ENCODE measurements around the gene ATG14. TPM values are rescaled to one million over a fixed set of nuclear protein-coding genes. Genes with fewer than 3 reads are reported as not detected.

Gene ATG14
- total RNA-seq, 1 donor from 2014 or later = 12.1 TPM

DNA sequence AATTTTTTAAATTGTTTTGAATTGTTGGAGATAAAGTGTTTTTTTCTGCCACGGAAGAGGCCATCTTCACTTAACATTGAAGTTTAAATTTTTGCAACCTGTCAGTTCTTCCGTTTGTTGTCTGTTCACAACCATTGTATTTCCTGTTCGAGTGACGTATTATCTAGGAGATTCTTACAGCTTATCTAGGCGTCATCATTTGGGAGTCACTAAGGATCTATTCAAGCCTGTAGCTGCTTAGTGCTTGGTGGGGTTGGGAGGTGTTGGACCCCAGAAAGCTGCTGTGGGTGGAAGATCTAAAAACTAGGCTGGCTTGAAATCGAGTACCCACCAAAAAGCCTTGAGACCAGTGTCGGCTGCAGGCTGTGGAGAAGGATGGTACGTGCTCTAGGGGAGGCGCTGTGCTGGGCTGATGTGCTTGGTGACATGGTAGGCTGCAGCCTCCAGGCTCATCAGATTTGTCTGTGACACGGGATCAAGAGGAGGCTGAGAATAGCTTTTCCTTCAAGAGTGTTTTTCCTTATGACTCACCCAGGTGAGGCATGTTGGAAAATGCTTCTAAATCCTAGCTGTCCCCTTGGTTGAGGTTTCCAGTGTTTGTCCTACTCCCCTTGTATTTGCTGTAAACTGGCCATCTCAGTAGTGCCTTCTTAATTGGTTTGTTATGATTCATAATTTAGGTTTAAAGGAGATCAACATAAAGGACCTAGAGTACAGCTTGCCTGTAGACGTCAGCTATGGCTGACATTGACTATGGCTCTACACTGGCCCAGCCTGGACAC, 57.8 kb downstream of the ATG14 start:
- DNase-seq (ENCODE audit: low read depth) = no peak

DNA sequence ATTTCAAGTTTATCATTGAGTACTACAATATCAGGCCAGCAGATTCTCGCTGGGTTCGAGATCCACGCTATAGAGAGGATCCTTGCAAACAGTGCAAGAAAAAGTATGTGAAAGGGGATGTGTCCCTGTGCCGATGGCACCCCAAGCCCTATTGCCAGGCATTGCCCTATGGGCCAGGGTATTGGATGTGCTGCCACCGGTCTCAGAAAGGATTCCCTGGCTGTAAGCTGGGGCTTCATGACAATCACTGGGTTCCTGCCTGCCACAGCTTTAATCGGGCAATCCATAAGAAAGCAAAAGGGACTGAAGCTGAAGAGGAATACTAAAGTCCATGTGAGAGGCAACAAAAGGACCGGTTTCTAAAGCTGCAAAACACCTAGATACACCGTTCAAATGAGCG, 59.4 kb downstream of the ATG14 start:
- TF ChIP-seq CTCF (IDR thresholded peaks at IDR 0.05; ENCODE audit: insufficient read depth, low read length, poor library complexity, severe bottlenecking) = no peak

More for the DNA sequence above, 57.8 kb downstream of the ATG14 start:
- H3K4me3 ChIP-seq (ENCODE audit: low read depth, low read length) = no peak overlapping the region
- peaks cover 5% of the 10 kb centered on the region for H3K36me3 ChIP-seq (ENCODE audit: control insufficient read depth, insufficient read depth, low read length)
- TF ChIP-seq CTCF (IDR thresholded peaks at IDR 0.05; ENCODE audit: insufficient read depth, low read length, poor library complexity, severe bottlenecking) = no peak
- H3K27me3 ChIP-seq (ENCODE audit: control insufficient read depth, insufficient read depth, low read length) = no peaks in the 10 kb centered on the region

DNA sequence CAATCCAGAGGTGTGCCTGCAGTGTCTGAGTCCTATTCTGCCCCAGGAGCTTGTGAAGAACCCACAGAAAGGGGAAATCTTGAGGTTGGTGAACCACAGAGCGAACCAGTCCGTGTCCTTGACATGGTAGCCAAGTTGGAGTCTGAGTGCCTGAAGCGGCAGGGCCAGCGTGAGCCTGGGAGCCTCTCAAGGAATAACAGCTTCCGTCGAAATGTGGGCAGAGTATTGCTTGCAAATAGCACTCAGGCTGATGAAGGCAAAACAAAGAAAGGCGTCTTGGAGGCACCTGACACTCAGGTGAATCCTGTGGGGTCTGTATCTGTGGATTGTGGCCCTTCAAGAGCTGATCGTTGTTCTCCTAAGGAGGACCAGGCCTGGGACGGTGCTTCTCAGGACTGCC, 60.5 kb downstream of the ATG14 start:
- H3K4me3 ChIP-seq (ENCODE audit: low read depth, low read length) = no peak overlapping the region
- H3K27me3 ChIP-seq (ENCODE audit: control insufficient read depth, insufficient read depth, low read length) = no peaks in the 10 kb centered on the region
- no peak for DNase-seq (ENCODE audit: low read depth)
- TF ChIP-seq CTCF (IDR thresholded peaks at IDR 0.05; ENCODE audit: insufficient read depth, low read length, poor library complexity, severe bottlenecking) = no peak
- peaks cover 5% of the 10 kb centered on the region for H3K36me3 ChIP-seq (ENCODE audit: control insufficient read depth, insufficient read depth, low read length)

More for the DNA sequence above, 59.4 kb downstream of the ATG14 start:
- no peak overlapping the region for H3K4me3 ChIP-seq (ENCODE audit: low read depth, low read length)
- no peaks in the 10 kb centered on the region for H3K27me3 ChIP-seq (ENCODE audit: control insufficient read depth, insufficient read depth, low read length)
- H3K36me3 ChIP-seq (ENCODE audit: control insufficient read depth, insufficient read depth, low read length) = peaks cover 5% of the 10 kb centered on the region
- DNase-seq (ENCODE audit: low read depth) = no peak

DNA sequence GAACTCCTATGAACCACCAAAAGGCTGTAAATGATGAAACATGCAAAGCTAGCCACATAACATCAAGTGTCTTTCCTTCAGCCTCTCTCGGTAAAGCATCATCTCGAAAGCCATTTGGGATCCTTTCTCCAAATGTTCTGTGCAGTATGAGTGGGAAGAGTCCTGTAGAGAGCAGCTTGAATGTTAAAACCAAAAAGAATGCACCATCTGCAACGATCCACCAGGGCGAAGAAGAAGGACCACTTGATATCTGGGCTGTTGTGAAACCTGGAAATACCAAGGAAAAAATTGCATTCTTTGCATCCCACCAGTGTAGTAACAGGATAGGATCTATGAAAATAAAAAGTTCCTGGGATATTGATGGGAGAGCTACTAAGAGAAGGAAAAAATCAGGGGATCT, 61.2 kb downstream of the ATG14 start:
- no peak for DNase-seq (ENCODE audit: low read depth)
- Histone ChIP-seq H3K36me3 (ENCODE audit: control insufficient read depth, insufficient read depth, low read length) (peaks cover 5% of the 10 kb centered on the region), H3K4me3 (ENCODE audit: low read depth, low read length) (no peak overlapping the region), H3K27me3 (ENCODE audit: control insufficient read depth, insufficient read depth, low read length) (no peaks in the 10 kb centered on the region)
- TF ChIP-seq CTCF (IDR thresholded peaks at IDR 0.05; ENCODE audit: insufficient read depth, low read length, poor library complexity, severe bottlenecking) = no peak

DNA sequence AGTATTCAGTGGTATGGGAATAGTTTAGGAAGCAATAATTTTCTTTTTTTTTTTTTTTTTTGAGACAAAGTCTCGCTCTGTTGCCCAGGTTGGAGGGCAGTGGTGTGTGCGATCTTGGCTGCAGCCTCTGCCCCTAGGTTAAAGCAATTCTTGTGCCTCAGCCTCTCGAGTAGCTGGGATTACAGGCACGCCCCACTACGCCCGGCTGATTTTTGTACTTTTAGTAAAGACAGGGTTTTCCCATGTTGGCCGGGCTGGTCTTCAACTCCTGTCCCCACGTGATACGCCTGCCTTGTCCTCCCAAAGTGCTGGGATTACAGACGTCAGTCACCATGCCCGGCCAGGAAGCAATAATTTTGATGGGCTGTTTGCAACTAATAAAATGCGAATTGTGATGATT, 62.1 kb downstream of the ATG14 start:
- H3K27me3 ChIP-seq (ENCODE audit: control insufficient read depth, insufficient read depth, low read length) = no peaks in the 10 kb centered on the region
- TF ChIP-seq CTCF (IDR thresholded peaks at IDR 0.05; ENCODE audit: insufficient read depth, low read length, poor library complexity, severe bottlenecking) = no peak
- no peak for DNase-seq (ENCODE audit: low read depth)

More for the DNA sequence above, 62.1 kb downstream of the ATG14 start:
- Histone ChIP-seq H3K4me3 (ENCODE audit: low read depth, low read length) (no peak overlapping the region), H3K36me3 (ENCODE audit: control insufficient read depth, insufficient read depth, low read length) (peaks cover 5% of the 10 kb centered on the region)
